ENCODE data around the gene SELENOP.
A peak's percentile ranks its signal among the peaks of the same experiment; 100 is the strongest.
"Not testable (repeated sequence)": the region's sequence is repeated elsewhere in the genome, so short reads cannot be mapped to it uniquely, and the experiment has no call there.

Gene SELENOP

GRCh38 chr5:42826757-42827515 is 15.2 kb upstream of the SELENOP start:
- H3K4me3 ChIP-seq (ENCODE audit: low read length) = no peak overlapping the region
- no peak for TF ChIP-seq CTCF (IDR thresholded peaks at IDR 0.05; ENCODE audit: insufficient read depth, low read depth, low read length, missing control alignments)
- no peak for DNase-seq (ENCODE audit: low read depth)

DNA sequence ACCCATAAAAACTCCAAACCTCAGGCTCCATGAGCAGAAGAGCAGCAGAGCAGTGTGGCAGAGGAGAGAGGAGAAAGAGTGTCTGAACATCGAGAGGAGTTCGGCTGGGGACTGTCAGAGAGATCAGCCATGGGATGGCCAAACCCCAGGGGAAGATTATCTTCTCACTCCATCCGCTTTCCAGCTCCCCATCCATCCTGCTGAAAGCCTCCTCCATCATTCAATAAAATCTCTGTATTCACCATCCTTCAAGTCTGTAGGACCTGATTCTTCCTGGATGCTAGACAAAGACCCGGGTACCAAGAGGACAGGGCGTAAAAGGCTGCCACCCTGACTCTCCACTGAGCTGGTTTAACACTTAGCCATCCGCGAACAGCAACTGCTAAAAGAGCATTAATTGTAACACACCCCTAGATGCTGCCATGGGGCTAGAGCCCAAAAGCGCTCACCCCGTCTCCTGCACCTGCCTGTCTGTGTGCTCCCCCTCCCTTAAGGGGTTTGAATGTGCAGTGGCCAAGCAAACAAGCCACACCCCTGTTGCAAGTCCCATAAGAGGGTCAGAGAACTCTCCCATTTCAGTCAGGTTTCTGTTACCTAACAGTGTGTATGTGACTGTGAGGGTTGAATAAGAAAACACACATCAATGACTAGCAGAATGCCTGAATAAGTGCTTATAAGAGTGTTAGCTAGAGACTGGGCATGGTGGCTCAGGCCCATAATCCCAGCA is 13.9 kb upstream of the SELENOP start:
- TF ChIP-seq CTCF (IDR thresholded peaks at IDR 0.05; ENCODE audit: insufficient read depth, low read depth, low read length, missing control alignments) = no peak
- no peak overlapping the region for H3K4me3 ChIP-seq (ENCODE audit: low read length)
- no peak for DNase-seq (ENCODE audit: low read depth)

DNA sequence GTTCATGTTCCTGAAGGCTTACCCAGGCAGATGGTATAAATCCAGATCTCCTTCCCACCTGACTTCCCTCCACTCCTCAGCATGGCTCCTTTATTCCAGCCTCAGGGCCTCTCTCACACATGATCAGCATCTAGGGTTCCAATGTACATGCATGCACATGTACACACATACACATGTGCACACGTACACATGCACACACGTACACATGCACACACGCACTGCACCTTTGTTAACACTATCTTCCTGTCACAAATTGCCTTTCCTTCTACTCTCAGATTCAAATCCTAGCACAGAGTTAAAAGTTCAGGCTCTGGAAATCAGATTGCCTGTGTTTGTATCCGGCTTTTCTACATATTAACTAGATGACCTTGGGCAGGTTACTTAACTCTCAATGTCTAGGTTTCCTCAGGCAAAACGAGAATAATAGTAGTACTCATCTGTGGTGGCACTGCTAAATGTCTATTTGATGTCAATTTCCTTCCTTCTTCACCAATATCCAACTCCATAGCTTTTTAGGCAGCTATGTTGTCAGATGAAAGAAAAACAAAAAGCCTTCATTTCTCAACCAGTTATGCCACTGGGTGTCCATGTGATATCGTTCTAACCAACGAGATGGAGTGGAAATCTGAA is 12.8 kb upstream of the SELENOP start:
- H3K4me3 ChIP-seq (ENCODE audit: low read length) = no peak overlapping the region
- TF ChIP-seq CTCF (IDR thresholded peaks at IDR 0.05; ENCODE audit: insufficient read depth, low read depth, low read length, missing control alignments) = no peak
- DNase-seq (ENCODE audit: low read depth) = no peak

GRCh38 chr5:42822548-42822947 is 10.9 kb upstream of the SELENOP start:
- no peak overlapping the region for H3K4me3 ChIP-seq (ENCODE audit: low read length)
- DNase-seq (ENCODE audit: low read depth) = no peak
- no peak for TF ChIP-seq CTCF (IDR thresholded peaks at IDR 0.05; ENCODE audit: insufficient read depth, low read depth, low read length, missing control alignments)

DNA sequence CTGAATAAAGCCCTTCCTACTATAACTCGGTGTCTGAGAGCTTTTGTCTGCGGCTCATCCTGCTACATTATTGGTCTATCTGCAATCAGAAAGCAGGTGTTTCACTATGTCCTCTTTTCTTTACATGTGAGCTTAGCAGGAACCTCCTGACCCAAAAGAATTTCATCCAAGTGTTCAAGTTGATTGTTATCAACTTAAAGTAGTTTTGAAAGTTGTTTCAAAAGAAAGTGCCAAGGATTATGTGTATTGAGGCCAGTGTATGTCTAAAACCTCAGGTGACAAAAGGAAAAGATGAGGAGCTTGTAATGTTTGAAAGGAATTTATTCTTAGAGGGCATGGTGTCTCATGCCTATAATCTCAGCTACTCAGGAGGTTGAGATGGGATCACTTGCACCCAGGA is 8.1 kb upstream of the SELENOP start:
- DNase-seq (ENCODE audit: low read depth) = no peak
- no peak for TF ChIP-seq CTCF (IDR thresholded peaks at IDR 0.05; ENCODE audit: insufficient read depth, low read depth, low read length, missing control alignments)
- H3K4me3 ChIP-seq (ENCODE audit: low read length) = no peak overlapping the region

GRCh38 chr5:42816546-42816945 is 4.9 kb upstream of the SELENOP start:
- not testable (repeated sequence) for H3K4me3 ChIP-seq (ENCODE audit: low read length); DNase-seq (ENCODE audit: low read depth)

GRCh38 chr5:42813533-42813932 is 1.8 kb upstream of the SELENOP start:
- no peak for TF ChIP-seq CTCF (IDR thresholded peaks at IDR 0.05; ENCODE audit: insufficient read depth, low read depth, low read length, missing control alignments)
- peak; percentile 29 for DNase-seq (ENCODE audit: low read depth)
- H3K4me3 ChIP-seq (ENCODE audit: low read length) = no peak overlapping the region

Data from epithelial cell of esophagus (primary cell).